Panc1 (cell line): ENCODE measurements around the gene TMUB1. TPM values are rescaled to one million over a fixed set of nuclear protein-coding genes. Genes with fewer than 3 reads are reported as not detected.

Source experiments
- ATAC-seq: fragments of 200-7000 bp; cut with Tn5 transposase; 2 replicates; pipeline ENCODE4 v1.9.1; 2020; ENCODE audit warnings: mild to moderate bottlenecking, moderate library complexity
- BruUV-seq: library from RNA; stranded (reverse); fragments of 400-500 nt; replicated peaks from 2 replicates; lab custom pipeline; 2021; lab: Mats Ljungman, UMichigan
- CTCF ChIA-PET: fragments of 300-600 bp; sonication (Branson Sonifier 250); formaldehyde crosslinking; loops from one replicate; lab custom pipeline; 2022; ENCODE audit warnings: antibody characterized with exemption; lab: Charles Lee
- POLR2A ChIA-PET: fragments of 300-600 bp; sonication (Branson Sonifier 250); formaldehyde crosslinking; loops from one replicate; lab custom pipeline; 2022; ENCODE audit warnings: antibody characterized with exemption; lab: Charles Lee
- DNase-seq: peaks from one replicate; pipeline ENCODE4 v3.0.0-alpha.2; 2010; ENCODE audit warnings: low read depth, low spot score
- H3K27ac ChIP-seq: 2 replicates; pipeline ENCODE4 v1.5.1; 2011; ENCODE audit warnings: mild to moderate bottlenecking, low read length, inconsistent platforms
- H3K27me3 ChIP-seq: fragments of 200-500 bp; sonication (Bioruptor generic); 2 replicates; pipeline ENCODE4 v1.6.0; 2014; ENCODE audit warnings: low read length, inconsistent platforms; ENCODE audit not compliant: control insufficient read depth, insufficient read depth
- H3K36me3 ChIP-seq: fragments of 200-500 bp; sonication (Bioruptor generic); 2 replicates; pipeline ENCODE4 v1.5.1; 2014; ENCODE audit warnings: inconsistent platforms, mild to moderate bottlenecking, low read length, moderate library complexity; ENCODE audit not compliant: control insufficient read depth, insufficient read depth
- H3K4me1 ChIP-seq: 2 replicates; pipeline ENCODE4 v1.5.1; 2011; ENCODE audit warnings: inconsistent platforms, mild to moderate bottlenecking, low read length, moderate library complexity; ENCODE audit not compliant: control insufficient read depth, insufficient read depth
- H3K4me3 ChIP-seq, 2 experiments: 2 replicates each; pipeline ENCODE4 v1.5.1; 2011 to 2012; ENCODE audit warnings: low read depth in 2 of 2, low read length in 2 of 2, mild to moderate bottlenecking in 2 of 2, inconsistent platforms in 1 of 2, moderate library complexity in 1 of 2
- H3K9me3 ChIP-seq: fragments of 200-500 bp; sonication (Bioruptor generic); 2 replicates; pipeline ENCODE4 v1.5.1; 2014; ENCODE audit warnings: low read depth, mild to moderate bottlenecking, inconsistent platforms, low read length, moderate library complexity; ENCODE audit not compliant: control insufficient read depth, insufficient read depth
- CTCF ChIP-seq: fragments of 450-650 bp; IDR thresholded peaks from 2 replicates; pipeline ENCODE4 v1.5.1; 2017; ENCODE audit warnings: mild to moderate bottlenecking
- POLR2AphosphoS5 ChIP-seq: IDR thresholded peaks from 2 replicates; pipeline ENCODE4 v1.6.1; 2012; ENCODE audit warnings: mild to moderate bottlenecking, low read depth, low read length, moderate library complexity
- REST ChIP-seq, 2 experiments: IDR thresholded peaks; 2 replicates each; pipeline ENCODE4 v1.6.1; 2011 to 2012; ENCODE audit warnings: low read depth in 2 of 2, control low read depth in 1 of 2, low read length in 1 of 2, mild to moderate bottlenecking in 1 of 2, moderate library complexity in 1 of 2; ENCODE audit not compliant: insufficient read depth in 1 of 2
- SIN3A ChIP-seq: IDR thresholded peaks from 2 replicates; pipeline ENCODE4 v1.6.1; 2012; ENCODE audit warnings: low read depth, mild to moderate bottlenecking, low read length, moderate library complexity, borderline replicate concordance; ENCODE audit not compliant: insufficient read depth
- TCF7L2 ChIP-seq: IDR thresholded peaks from 2 replicates; pipeline ENCODE4 v1.6.1; 2011; ENCODE audit warnings: mild to moderate bottlenecking, low read depth, low read length, inconsistent platforms
- in situ Hi-C: cut with HindIII; loops from 2 replicates; pipeline ENCODE4 v1.10.0; 2016; ENCODE audit warnings: low sequenced_read_pairs, low pct_unique_long_range_greater_than_20kb
- intact Hi-C: fragments of 100-400 bp; cut with micrococcal nuclease; formaldehyde crosslinking; loops from one replicate; pipeline ENCODE4 v1.10.0; 2022; ENCODE audit not compliant: unreplicated experiment
- total RNA-seq: library from RNA; stranded (reverse); gene quantifications from one replicate; pipeline ENCODE4 v1.2.1, GENCODE V29; 2021; ENCODE audit not compliant: unreplicated experiment

TMUB1 gene
- total RNA-seq, 1 experiment from 2014 or later: 112 TPM

- H3K9me3 ChIP-seq: no peaks in the 10 kb centered on the region
- no peak for DNase-seq
- no peak overlapping the region for H3K27ac ChIP-seq
- H3K36me3 ChIP-seq: peaks cover 12% of the 10 kb centered on the region
- in situ Hi-C loops: no loop called here
- intact Hi-C loops: no loop called here
- BruUV-seq: no TSS peak
- ChIA-PET CTCF (no interaction called here), POLR2A (interaction anchor here (0.5 kb wide), 1 partner anchor 346 kb away, joined by 13 read pairs; no protein-coding TSS in a partner anchor)
- no peak for ATAC-seq
- no peak overlapping the region for H3K4me3 ChIP-seq
- H3K27me3 ChIP-seq: no peaks in the 10 kb centered on the region
- H3K4me1 ChIP-seq: peaks cover 9% of the 10 kb centered on the region
- TF ChIP-seq CTCF (no peak), TCF7L2 (no peak), REST (IDR thresholded peaks at IDR 0.05; ENCODE audit: insufficient read depth in 1 of 2, low read depth in 2 of 2, low read length in 1 of 2) (no peak), POLR2AphosphoS5 (no peak), SIN3A (no peak)
Observed at GRCh38 chr7:151071032-151071866, 12.0 kb downstream of the TMUB1 start.

GRCh38 chr7:151070574-151070960 is 12.7 kb downstream of the TMUB1 start:
- ATAC-seq (no peak), DNase-seq (no peak)
- in situ Hi-C loops (no loop called here), intact Hi-C loops (no loop called here)
- ChIA-PET POLR2A (no interaction called here), CTCF (no interaction called here)
- no peak overlapping the region for H3K4me3 ChIP-seq
- BruUV-seq: TSS peak; percentile 16
- peaks cover 4% of the 10 kb centered on the region for H3K4me1 ChIP-seq
- H3K27ac ChIP-seq: no peak overlapping the region
- no peaks in the 10 kb centered on the region for H3K9me3 ChIP-seq
- TF ChIP-seq SIN3A (no peak), POLR2AphosphoS5 (no peak), REST (IDR thresholded peaks at IDR 0.05; ENCODE audit: insufficient read depth in 1 of 2, low read depth in 2 of 2, low read length in 1 of 2) (no peak), CTCF (no peak), TCF7L2 (no peak)
- H3K27me3 ChIP-seq: no peaks in the 10 kb centered on the region
- H3K36me3 ChIP-seq: peaks cover 17% of the 10 kb centered on the region
